GM23248 (cell line): ENCODE data around the gene ARHGEF28. TPM values are rescaled to one million over a fixed set of nuclear protein-coding genes. Genes with fewer than 3 reads are reported as not detected.
A peak's percentile ranks its signal among the peaks of the same experiment; 100 is the strongest.

ENCODE experiments used
- DNase-seq: peaks from one replicate; pipeline ENCODE4 v3.0.0-alpha.2; 2015
- H2AFZ ChIP-seq: fragments of 200-600 bp; sonication (generic); 2 replicates; pipeline ENCODE4 v1.6.1; 2016; ENCODE audit warnings: antibody characterized with exemption
- H3F3A ChIP-seq: fragments of 200-600 bp; sonication (generic); 2 replicates; pipeline ENCODE4 v1.6.1; 2016; ENCODE audit warnings: mild to moderate bottlenecking, antibody characterized with exemption, mixed run types; ENCODE audit not compliant: insufficient read depth
- H3K27ac ChIP-seq: fragments of 200-600 bp; sonication (generic); 2 replicates; pipeline ENCODE4 v1.5.1; 2016; ENCODE audit warnings: mild to moderate bottlenecking
- H3K27me3 ChIP-seq: fragments of 200-600 bp; sonication (generic); replicated peaks from 2 replicates; pipeline ENCODE4 v1.6.1; 2016; ENCODE audit warnings: mild to moderate bottlenecking; ENCODE audit not compliant: insufficient read depth
- H3K36me3 ChIP-seq: fragments of 200-600 bp; sonication (generic); 2 replicates; pipeline ENCODE4 v1.6.1; 2016; ENCODE audit warnings: low read depth, mild to moderate bottlenecking
- H3K4me1 ChIP-seq: fragments of 200-600 bp; sonication (generic); 2 replicates; pipeline ENCODE4 v1.6.1; 2016; ENCODE audit warnings: mild to moderate bottlenecking; ENCODE audit not compliant: insufficient read depth
- H3K4me2 ChIP-seq: fragments of 200-600 bp; sonication (generic); one replicate; pipeline ENCODE4 v1.6.1; 2016; ENCODE audit warnings: mild to moderate bottlenecking; ENCODE audit not compliant: unreplicated experiment
- H3K4me3 ChIP-seq: fragments of 200-600 bp; sonication (generic); 2 replicates; pipeline ENCODE4 v1.5.1; 2016; ENCODE audit warnings: mild to moderate bottlenecking
- H3K79me2 ChIP-seq: fragments of 200-600 bp; sonication (generic); 2 replicates; pipeline ENCODE4 v1.6.1; 2016; ENCODE audit warnings: mild to moderate bottlenecking; ENCODE audit not compliant: insufficient read depth
- H3K9ac ChIP-seq: fragments of 200-600 bp; sonication (generic); 2 replicates; pipeline ENCODE4 v1.6.1; 2016; ENCODE audit warnings: mild to moderate bottlenecking
- H3K9me2 ChIP-seq: fragments of 200-600 bp; sonication (generic); 2 replicates; pipeline ENCODE4 v1.6.1; 2016; ENCODE audit warnings: mixed run types, mild to moderate bottlenecking, moderate library complexity; ENCODE audit not compliant: insufficient read depth
- H3K9me3 ChIP-seq: fragments of 200-600 bp; sonication (generic); one replicate; pipeline ENCODE4 v1.6.1; 2017; ENCODE audit warnings: low read depth
- H4K20me1 ChIP-seq: fragments of 200-600 bp; sonication (generic); 2 replicates; pipeline ENCODE4 v1.6.0; 2016; ENCODE audit not compliant: insufficient read depth
- EZH2 ChIP-seq: fragments of 200-600 bp; sonication (generic); IDR thresholded peaks from 2 replicates; pipeline ENCODE4 v1.6.1; 2018; ENCODE audit warnings: antibody characterized with exemption, mild to moderate bottlenecking; ENCODE audit not compliant: insufficient read depth, poor library complexity, severe bottlenecking
- EZH2phosphoT487 ChIP-seq: fragments of 200-600 bp; sonication (generic); IDR thresholded peaks from 2 replicates; pipeline ENCODE4 v1.6.1; 2018; ENCODE audit warnings: antibody characterized with exemption, moderate library complexity, mild to moderate bottlenecking, low read depth; ENCODE audit not compliant: insufficient read depth
- WGBS, 2 experiments: methylation state at CpG; one replicate each; pipeline ENCODE4 v1.1.6; 2015 to 2017; ENCODE audit warnings: low lambda C conversion rate in 2 of 2, low coverage in 1 of 2; ENCODE audit errors: missing lambda C conversion rate in 2 of 2; 5-methylcytosine and 5-hydroxymethylcytosine counted together
- in situ Hi-C: fragments of 300-500 bp; cut with MboI; formaldehyde crosslinking; loops from 2 replicates; pipeline ENCODE4 v1.15.0; 2020
- polyA plus RNA-seq: library from polyadenylated mRNA; unstranded; fragments of >200 nt; fragmentation: Nextera tagmentation; extraction: Ambion mirVana; gene quantifications from 2 replicates; pipeline ENCODE4 v1.2.1, GENCODE V29; 2016
- total RNA-seq: library from RNA; depleted of rRNA; stranded (reverse); fragments of >200 nt; shearing (Covaris generic); gene quantifications from 2 replicates; pipeline ENCODE4 v1.2.3, GENCODE V29; 2014

ARHGEF28 gene
- total and polyA plus RNA-seq, 2 experiments from 2014 or later, result 5.0 to 9.6 TPM

GRCh38 chr5:73979321-73979720, 353.3 kb downstream of the ARHGEF28 start:
- no peak overlapping the region for H3K4me2 ChIP-seq
- 74 to 83% methylated on average over 3 of the region's 3 CpGs for WGBS, 2 experiments
- H3K4me3 ChIP-seq, result no peak overlapping the region
- H3K36me3 ChIP-seq, result no peaks in the 10 kb centered on the region
- no peaks in the 10 kb centered on the region for H3K9me3 ChIP-seq
- no peak for TF ChIP-seq EZH2
- TF ChIP-seq EZH2phosphoT487, result no peak
- H2AFZ ChIP-seq, result no peak overlapping the region
- no peaks in the 10 kb centered on the region for H3K27me3 ChIP-seq
- DNase-seq, result no peak
- H3K4me1 ChIP-seq, result no peaks in the 10 kb centered on the region
- no peaks in the 10 kb centered on the region for H3F3A ChIP-seq
- no peaks in the 10 kb centered on the region for H3K79me2 ChIP-seq
- in situ Hi-C loops, result no loop called here
- no peak overlapping the region for H3K27ac ChIP-seq
- no peak overlapping the region for H3K9ac ChIP-seq
- H3K9me2 ChIP-seq, result no peaks in the 10 kb centered on the region
- no peaks in the 10 kb centered on the region for H4K20me1 ChIP-seq

- Histone ChIP-seq H3K27ac (no peak overlapping the region), H4K20me1 (no peaks in the 10 kb centered on the region), H3F3A (0 out of 2 replicates have a peak, but pooled peaks cover 3% of the 10 kb centered on the region), H3K9ac (no peak overlapping the region), H3K79me2 (no peaks in the 10 kb centered on the region), H3K27me3 (no peaks in the 10 kb centered on the region), H2AFZ (no peak overlapping the region), H3K9me3 (no peaks in the 10 kb centered on the region), H3K4me2 (no peak overlapping the region), H3K4me3 (no peak overlapping the region), H3K9me2 (no peaks in the 10 kb centered on the region), H3K4me1 (no peaks in the 10 kb centered on the region), H3K36me3 (no peaks in the 10 kb centered on the region)
- TF ChIP-seq EZH2phosphoT487, result no peak
- TF ChIP-seq EZH2, result no peak
- 60 to 67% methylated on average over 5 of the region's 5 CpGs for WGBS, 2 experiments
- DNase-seq, result no peak
- in situ Hi-C loops, result no loop called here
Measured at GRCh38 chr5:73981704-73982103, 355.7 kb downstream of the ARHGEF28 start.

- DNase-seq, result no peak
- H3K27me3 ChIP-seq, result no peaks in the 10 kb centered on the region
- H3K36me3 ChIP-seq, result no peaks in the 10 kb centered on the region
- H3K9me2 ChIP-seq, result no peaks in the 10 kb centered on the region
- 0 out of 2 replicates have a peak, but pooled peaks cover 3% of the 10 kb centered on the region for H3F3A ChIP-seq
- H2AFZ ChIP-seq, result no peak overlapping the region
- WGBS, 2 experiments, result 20 to 31% methylated on average over 1 of the region's 1 CpG
- H3K9me3 ChIP-seq, result no peaks in the 10 kb centered on the region
- H3K4me2 ChIP-seq, result no peak overlapping the region
- no peak overlapping the region for H3K9ac ChIP-seq
- no peaks in the 10 kb centered on the region for H3K4me1 ChIP-seq
- no peak for TF ChIP-seq EZH2phosphoT487
- no peak for TF ChIP-seq EZH2
- no peaks in the 10 kb centered on the region for H3K79me2 ChIP-seq
- no peak overlapping the region for H3K27ac ChIP-seq
- no peaks in the 10 kb centered on the region for H4K20me1 ChIP-seq
- in situ Hi-C loops, result no loop called here
- no peak overlapping the region for H3K4me3 ChIP-seq
Measured at GRCh38 chr5:73983644-73984043, 357.6 kb downstream of the ARHGEF28 start.

- WGBS, 2 experiments, result 12 to 26% methylated on average over 1 of the region's 1 CpG
- peak; percentile 42 for DNase-seq
- no peaks in the 10 kb centered on the region for H3K27me3 ChIP-seq
Measured at GRCh38 chr5:73985145-73985544, 359.1 kb downstream of the ARHGEF28 start.

GRCh38 chr5:73986729-73987128, 360.7 kb downstream of the ARHGEF28 start:
- no peaks in the 10 kb centered on the region for H3K9me3 ChIP-seq
- no peaks in the 10 kb centered on the region; the same call in 1 of the 2 replicates for H3K27me3 ChIP-seq
- no peak overlapping the region for H2AFZ ChIP-seq
- H3K79me2 ChIP-seq, result no peaks in the 10 kb centered on the region
- no peaks in the 10 kb centered on the region for H3K9me2 ChIP-seq
- no peak overlapping the region for H3K9ac ChIP-seq
- H3K36me3 ChIP-seq, result no peaks in the 10 kb centered on the region
- H3F3A ChIP-seq, result 0 out of 2 replicates have a peak, but pooled peaks cover 3% of the 10 kb centered on the region
- H4K20me1 ChIP-seq, result no peaks in the 10 kb centered on the region
- no peak for DNase-seq
- no peak for TF ChIP-seq EZH2
- TF ChIP-seq EZH2phosphoT487, result no peak
- no peaks in the 10 kb centered on the region for H3K4me1 ChIP-seq
- H3K4me2 ChIP-seq, result no peak overlapping the region
- H3K27ac ChIP-seq, result no peak overlapping the region
- no peak overlapping the region for H3K4me3 ChIP-seq
- in situ Hi-C loops, result no loop called here
- 100% methylated on average over 1 of the region's 1 CpG for WGBS, 2 experiments

More at GRCh38 chr5:73985145-73985544, 359.1 kb downstream of the ARHGEF28 start:
- Histone ChIP-seq H3K9me3 (no peaks in the 10 kb centered on the region), H3K9me2 (no peaks in the 10 kb centered on the region), H4K20me1 (no peaks in the 10 kb centered on the region), H2AFZ (no peak overlapping the region), H3K27ac (no peak overlapping the region), H3K79me2 (no peaks in the 10 kb centered on the region), H3K4me3 (no peak overlapping the region), H3K36me3 (no peaks in the 10 kb centered on the region), H3K4me2 (no peak overlapping the region), H3F3A (0 out of 2 replicates have a peak, but pooled peaks cover 3% of the 10 kb centered on the region), H3K4me1 (no peaks in the 10 kb centered on the region), H3K9ac (no peak overlapping the region)
- TF ChIP-seq EZH2, result no peak
- TF ChIP-seq EZH2phosphoT487, result no peak
- in situ Hi-C loops, result no loop called here
